ENCODE data around the gene KCNMA1. TPM values are rescaled to one million over a fixed set of nuclear protein-coding genes. Genes with fewer than 3 reads are reported as not detected.

Gene KCNMA1
- total RNA-seq, 1 experiment from 2014 or later: 0.70 TPM

DNA sequence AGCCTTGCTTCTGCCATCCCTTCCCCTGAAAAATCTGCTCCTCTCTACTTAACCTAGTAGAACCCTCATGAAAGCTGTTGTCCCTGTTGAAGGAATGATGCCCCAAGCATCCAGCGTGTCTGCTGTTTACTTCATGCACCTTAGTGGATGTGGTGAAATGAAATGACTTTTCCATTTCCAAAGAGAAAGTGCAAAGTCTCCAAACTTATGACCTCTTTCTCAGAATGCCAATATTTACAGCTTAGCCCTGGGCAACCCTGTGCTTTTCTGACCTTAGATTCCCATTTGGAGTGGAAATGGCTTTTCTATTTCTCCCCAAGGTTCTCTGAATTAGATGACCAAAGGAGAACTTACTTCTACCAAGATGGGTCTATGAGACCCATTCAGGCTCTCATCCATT, 256.9 kb downstream of the KCNMA1 start:
- POLR2A ChIA-PET (ENCODE audit: unreplicated experiment): no interaction called here
- intact Hi-C loops (cut with micrococcal nuclease; ENCODE audit: unreplicated experiment): no loop called here
- Histone ChIP-seq H3K36me3 (ENCODE audit: low read depth) (no peaks in the 10 kb centered on the region), H3K4me1 (replicated peaks; ENCODE audit: insufficient read depth) (no peaks in the 10 kb centered on the region), H3K9me3 (ENCODE audit: insufficient read depth, low read depth) (no peaks in the 10 kb centered on the region), H3K4me2 (no peak overlapping the region), H3K79me2 (ENCODE audit: low read depth) (no peaks in the 10 kb centered on the region), H3K27me3 (ENCODE audit: insufficient read depth, low read depth) (no peaks in the 10 kb centered on the region), H3K4me3 (no peak overlapping the region), H3K9me2 (ENCODE audit: insufficient read depth) (no peaks in the 10 kb centered on the region), H4K20me1 (ENCODE audit: insufficient read depth) (no peaks in the 10 kb centered on the region), H3F3A (ENCODE audit: insufficient read depth, low read depth) (no peaks in the 10 kb centered on the region), H3K27ac (no peak overlapping the region), H2AFZ (no peak overlapping the region)
- no TSS peak for BruUV-seq (replicated peaks)
- TF ChIP-seq, protein P1, sequence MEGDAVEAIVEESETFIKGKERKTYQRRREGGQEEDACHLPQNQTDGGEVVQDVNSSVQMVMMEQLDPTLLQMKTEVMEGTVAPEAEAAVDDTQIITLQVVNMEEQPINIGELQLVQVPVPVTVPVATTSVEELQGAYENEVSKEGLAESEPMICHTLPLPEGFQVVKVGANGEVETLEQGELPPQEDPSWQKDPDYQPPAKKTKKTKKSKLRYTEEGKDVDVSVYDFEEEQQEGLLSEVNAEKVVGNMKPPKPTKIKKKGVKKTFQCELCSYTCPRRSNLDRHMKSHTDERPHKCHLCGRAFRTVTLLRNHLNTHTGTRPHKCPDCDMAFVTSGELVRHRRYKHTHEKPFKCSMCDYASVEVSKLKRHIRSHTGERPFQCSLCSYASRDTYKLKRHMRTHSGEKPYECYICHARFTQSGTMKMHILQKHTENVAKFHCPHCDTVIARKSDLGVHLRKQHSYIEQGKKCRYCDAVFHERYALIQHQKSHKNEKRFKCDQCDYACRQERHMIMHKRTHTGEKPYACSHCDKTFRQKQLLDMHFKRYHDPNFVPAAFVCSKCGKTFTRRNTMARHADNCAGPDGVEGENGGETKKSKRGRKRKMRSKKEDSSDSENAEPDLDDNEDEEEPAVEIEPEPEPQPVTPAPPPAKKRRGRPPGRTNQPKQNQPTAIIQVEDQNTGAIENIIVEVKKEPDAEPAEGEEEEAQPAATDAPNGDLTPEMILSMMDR (conservative IDR thresholded peaks at IDR 0.05): no peak
- TF ChIP-seq EZH2 (IDR thresholded peaks at IDR 0.05; ENCODE audit: low read depth): no peak
- no peak for DNase-seq
- CTCF ChIA-PET: no interaction called here

DNA sequence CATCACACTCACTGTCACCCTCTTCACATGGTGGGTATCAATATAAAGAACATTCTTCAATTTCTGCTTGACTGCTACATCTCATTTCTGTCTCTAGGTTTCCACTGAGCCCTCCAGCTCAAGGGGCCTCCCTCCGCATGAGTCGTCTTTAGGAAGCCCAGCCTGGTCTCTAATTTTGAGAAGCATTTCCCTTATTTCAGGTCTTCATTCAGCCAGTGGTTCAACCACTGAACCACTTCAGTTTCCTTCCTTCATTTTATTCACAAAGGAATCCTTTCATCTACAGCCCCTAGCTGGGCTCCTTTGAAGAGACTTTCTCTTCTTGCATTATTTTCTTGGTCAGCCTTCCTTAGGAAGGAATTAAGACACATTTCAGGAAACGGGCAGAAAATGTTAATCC, 257.4 kb downstream of the KCNMA1 start:
- Histone ChIP-seq H3K79me2 (ENCODE audit: low read depth) (no peaks in the 10 kb centered on the region), H3K27me3 (ENCODE audit: insufficient read depth, low read depth) (no peaks in the 10 kb centered on the region), H3K9me2 (ENCODE audit: insufficient read depth) (no peaks in the 10 kb centered on the region), H3K27ac (no peak overlapping the region), H2AFZ (no peak overlapping the region), H3K36me3 (ENCODE audit: low read depth) (no peaks in the 10 kb centered on the region), H3K4me3 (no peak overlapping the region), H3K4me1 (replicated peaks; ENCODE audit: insufficient read depth) (no peaks in the 10 kb centered on the region), H4K20me1 (ENCODE audit: insufficient read depth) (no peaks in the 10 kb centered on the region), H3K9me3 (ENCODE audit: insufficient read depth, low read depth) (no peaks in the 10 kb centered on the region), H3K4me2 (no peak overlapping the region), H3F3A (ENCODE audit: insufficient read depth, low read depth) (no peaks in the 10 kb centered on the region)
- no peak for TF ChIP-seq EZH2 (IDR thresholded peaks at IDR 0.05; ENCODE audit: low read depth)
- TF ChIP-seq, protein P1 (conservative IDR thresholded peaks at IDR 0.05): no peak
- BruUV-seq (replicated peaks): no TSS peak
- intact Hi-C loops (cut with micrococcal nuclease; ENCODE audit: unreplicated experiment): no loop called here
- POLR2A ChIA-PET (ENCODE audit: unreplicated experiment): no interaction called here
- DNase-seq: no peak
- CTCF ChIA-PET: no interaction called here

DNA sequence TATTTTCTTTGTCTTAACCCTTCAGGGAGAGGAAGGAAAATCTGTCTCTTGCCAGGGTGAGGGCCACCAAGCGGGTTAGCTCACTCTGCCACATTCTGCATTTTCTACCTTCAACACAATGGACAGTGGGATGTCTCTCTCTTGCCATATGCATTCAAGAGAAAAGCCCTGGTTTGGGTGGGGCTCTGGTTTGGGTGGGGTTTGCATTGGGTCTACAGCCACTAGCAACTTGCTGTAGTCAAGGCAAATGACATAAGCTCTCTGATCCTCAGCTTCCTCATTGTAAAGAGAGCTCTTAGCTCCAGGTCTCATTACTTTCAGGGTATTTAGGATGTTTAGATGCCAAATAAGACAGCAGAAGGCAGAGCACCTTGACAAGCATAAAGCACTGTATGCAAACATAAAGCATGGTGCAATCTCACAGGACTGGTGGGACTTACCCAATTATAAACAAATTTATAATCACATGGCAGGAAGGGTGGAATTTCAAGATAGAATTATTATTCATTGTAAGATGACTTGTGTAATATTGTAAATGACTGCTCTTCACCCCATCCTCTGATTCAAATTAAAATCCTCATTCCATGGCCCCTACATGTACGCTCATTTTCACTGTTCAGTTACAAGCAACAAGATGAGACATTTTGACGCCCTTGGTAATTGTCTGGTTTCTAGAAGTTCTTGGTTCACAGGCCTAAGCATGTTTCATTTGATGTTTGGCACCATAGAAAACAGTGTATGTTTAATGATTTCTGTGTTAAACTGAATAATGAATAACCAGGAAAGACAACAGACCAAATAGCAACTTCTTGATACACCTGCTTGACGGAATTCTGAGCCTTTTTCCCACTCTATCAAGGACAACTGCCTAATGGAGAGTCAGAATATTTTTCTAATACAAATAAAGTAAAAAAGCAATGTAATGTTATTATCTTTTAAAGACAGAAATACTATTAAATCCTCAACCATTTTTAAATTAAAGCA, 258.9 kb downstream of the KCNMA1 start:
- no peaks in the 10 kb centered on the region for H3K9me3 ChIP-seq (ENCODE audit: insufficient read depth, low read depth)
- no peak overlapping the region for H3K27ac ChIP-seq
- no peaks in the 10 kb centered on the region for H3K27me3 ChIP-seq (ENCODE audit: insufficient read depth, low read depth)
- intact Hi-C loops (cut with micrococcal nuclease; ENCODE audit: unreplicated experiment): loop anchor here (1.0 kb wide), 1 partner anchor 264 kb away; no protein-coding TSS in a partner anchor
- POLR2A ChIA-PET (ENCODE audit: unreplicated experiment): no interaction called here
- H3K9me2 ChIP-seq (ENCODE audit: insufficient read depth): no peaks in the 10 kb centered on the region
- no peak overlapping the region for H3K4me3 ChIP-seq
- no peaks in the 10 kb centered on the region for H3F3A ChIP-seq (ENCODE audit: insufficient read depth, low read depth)
- H3K4me1 ChIP-seq (replicated peaks; ENCODE audit: insufficient read depth): no peaks in the 10 kb centered on the region
- no peak overlapping the region for H3K4me2 ChIP-seq
- no peak overlapping the region for H2AFZ ChIP-seq
- H3K36me3 ChIP-seq (ENCODE audit: low read depth): no peaks in the 10 kb centered on the region
- no peaks in the 10 kb centered on the region for H4K20me1 ChIP-seq (ENCODE audit: insufficient read depth)
- H3K79me2 ChIP-seq (ENCODE audit: low read depth): no peaks in the 10 kb centered on the region
- BruUV-seq (replicated peaks): no TSS peak
- TF ChIP-seq, protein P1 (conservative IDR thresholded peaks at IDR 0.05): no peak
- no peak for TF ChIP-seq EZH2 (IDR thresholded peaks at IDR 0.05; ENCODE audit: low read depth)
- CTCF ChIA-PET: no interaction called here
- no peak for DNase-seq

Measured in PC-9 (cell line).